Right renal cortex interstitium (tissue), 3 donors: ENCODE measurements around the gene HYAL3. TPM values are rescaled to one million over a fixed set of nuclear protein-coding genes. Genes with fewer than 3 reads are reported as not detected.
"Not testable (repeated sequence)": the region's sequence is repeated elsewhere in the genome, so short reads cannot be mapped to it uniquely, and the experiment has no call there.

Experiments
- DNase-seq, 3 donors: peaks; one replicate each; pipeline ENCODE4 v3.0.0-alpha.2; 2013; ENCODE audit warnings: low read depth in 3 of 3, low spot score in 2 of 3
- polyA plus RNA-seq, 3 donors: library from polyadenylated mRNA; unstranded; fragments of 120-200 nt; gene quantifications; one replicate each; pipeline ENCODE4 v1.2.1, GENCODE V29; 2013; ENCODE audit not compliant: insufficient read length in 3 of 3

Gene HYAL3
- polyA plus RNA-seq, 3 donors: 2.9 to 3.2 (median 3.1) TPM

- DNase-seq: no peak
These were observed 18.1 kb upstream of the HYAL3 start for GRCh38 chr3:50317300-50317699.

- DNase-seq: no peak
These were observed 17.5 kb upstream of the HYAL3 start for GRCh38 chr3:50316657-50317242.

GRCh38 chr3:50314816-50315215, 15.6 kb upstream of the HYAL3 start:
- DNase-seq: no peak

GRCh38 chr3:50314342-50314741, 15.1 kb upstream of the HYAL3 start:
- no peak for DNase-seq

- DNase-seq: not testable (repeated sequence)
These were observed 12.8 kb upstream of the HYAL3 start for GRCh38 chr3:50312041-50312440.

- DNase-seq: no peak
These were observed 5.4 kb upstream of the HYAL3 start for GRCh38 chr3:50304601-50305000.

- DNase-seq: no peak
These were observed 4.0 kb upstream of the HYAL3 start, which contains the start of gene HYAL1 for GRCh38 chr3:50303013-50303815. Gene HYAL1, minus strand, starts transcription at chr3:50303574. Its CDS starts 618 bp downstream, at chr3:50302956.

- DNase-seq: no peak
These were observed 3.1 kb upstream of the HYAL3 start for GRCh38 chr3:50302095-50303012.

- no peak for DNase-seq
These were observed 1.6 kb upstream of the HYAL3 start for GRCh38 chr3:50300681-50301254.

GRCh38 chr3:50299929-50300680, 900 bp upstream of the HYAL3 start:
- DNase-seq: no peak

- DNase-seq: no peak
These were observed 378 bp upstream of the HYAL3 start for GRCh38 chr3:50299638-50299928.

GRCh38 chr3:50297896-50298725, 1.1 kb downstream of the HYAL3 start:
- DNase-seq: no peak

GRCh38 chr3:50297384-50297775, 1.8 kb downstream of the HYAL3 start:
- no peak for DNase-seq

- no peak for DNase-seq
These were observed 2.4 kb downstream of the HYAL3 start for GRCh38 chr3:50296721-50297383.

GRCh38 chr3:50295553-50296431, 3.4 kb downstream of the HYAL3 start:
- DNase-seq: no peak

GRCh38 chr3:50294492-50295403, 4.5 kb downstream of the HYAL3 start:
- no peak for DNase-seq

GRCh38 chr3:50294089-50294488, 5.1 kb downstream of the HYAL3 start:
- DNase-seq: no peak
